HL-60 (cell line): ENCODE results near the gene OR2C1.

Experiments
- DNase-seq, 2 experiments: peaks; one replicate each; pipeline ENCODE4 v3.0.0-alpha.2; 2010 to 2020; ENCODE audit warnings: low read depth in 1 of 2, low spot score in 1 of 2
- H3K27ac ChIP-seq: fragments of 250-450 bp; sonication (Bioruptor Pico); replicated peaks from 2 replicates; pipeline ENCODE4 v1.5.1; 2020; ENCODE audit warnings: mild to moderate bottlenecking, moderate library complexity
- H3K27me3 ChIP-seq: fragments of 250-450 bp; sonication (Bioruptor Pico); 2 replicates; pipeline ENCODE4 v1.5.1; 2021; ENCODE audit warnings: mild to moderate bottlenecking, moderate library complexity; ENCODE audit not compliant: insufficient read depth, poor library complexity, severe bottlenecking
- H3K4me3 ChIP-seq: replicated peaks from 2 replicates; pipeline ENCODE4 v1.5.1; 2011; ENCODE audit warnings: mild to moderate bottlenecking, control low read depth, low read length; ENCODE audit not compliant: insufficient read depth
- GABPA ChIP-seq: IDR thresholded peaks from 2 replicates; pipeline ENCODE4 v1.6.1; 2012; ENCODE audit warnings: low read depth
- POLR2AphosphoS5 ChIP-seq: IDR thresholded peaks from 2 replicates; pipeline ENCODE4 v1.6.1; 2012; ENCODE audit warnings: low read depth
- SPI1 ChIP-seq: IDR thresholded peaks from 2 replicates; pipeline ENCODE4 v1.6.1; 2012; ENCODE audit warnings: low read depth, mild to moderate bottlenecking, borderline replicate concordance
- TF ChIP-seq, protein P1 (sequence below): IDR thresholded peaks from one replicate; pipeline ENCODE4 v1.5.1; 2011; ENCODE audit warnings: low read length, control low read depth, inconsistent platforms; ENCODE audit not compliant: insufficient read depth
- TF ChIP-seq, protein P2 (sequence below): IDR thresholded peaks from 2 replicates; pipeline ENCODE4 v1.6.1; 2012; ENCODE audit warnings: low read depth; ENCODE audit not compliant: insufficient replicate concordance

OR2C1 gene

DNA sequence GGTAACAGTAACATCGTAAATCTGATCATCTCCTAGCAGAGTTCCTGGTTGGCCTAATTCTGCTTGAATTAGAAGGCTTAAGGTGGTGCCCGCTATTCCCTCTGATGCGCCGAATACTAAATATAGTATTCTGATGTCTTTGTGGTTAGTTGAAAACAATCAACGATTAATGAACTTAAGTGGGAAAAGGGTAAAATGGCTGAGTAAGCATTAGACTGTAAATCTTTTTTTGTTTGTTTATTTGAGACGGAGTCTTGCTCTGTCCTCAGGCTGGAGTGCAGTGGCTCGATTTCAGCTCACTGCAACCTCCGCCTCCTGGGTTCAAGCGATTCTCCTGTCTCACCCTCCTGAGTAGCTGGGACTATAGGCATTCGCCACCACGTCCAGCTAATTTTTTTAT is 13.4 kb downstream of the OR2C1 start:
- no peak overlapping the region for H3K4me3 ChIP-seq
- H3K27ac ChIP-seq, result no peak overlapping the region
- DNase-seq, result no peak
- TF ChIP-seq GABPA (no peak), POLR2AphosphoS5 (no peak), SPI1 (no peak)
- TF ChIP-seq, protein P1, sequence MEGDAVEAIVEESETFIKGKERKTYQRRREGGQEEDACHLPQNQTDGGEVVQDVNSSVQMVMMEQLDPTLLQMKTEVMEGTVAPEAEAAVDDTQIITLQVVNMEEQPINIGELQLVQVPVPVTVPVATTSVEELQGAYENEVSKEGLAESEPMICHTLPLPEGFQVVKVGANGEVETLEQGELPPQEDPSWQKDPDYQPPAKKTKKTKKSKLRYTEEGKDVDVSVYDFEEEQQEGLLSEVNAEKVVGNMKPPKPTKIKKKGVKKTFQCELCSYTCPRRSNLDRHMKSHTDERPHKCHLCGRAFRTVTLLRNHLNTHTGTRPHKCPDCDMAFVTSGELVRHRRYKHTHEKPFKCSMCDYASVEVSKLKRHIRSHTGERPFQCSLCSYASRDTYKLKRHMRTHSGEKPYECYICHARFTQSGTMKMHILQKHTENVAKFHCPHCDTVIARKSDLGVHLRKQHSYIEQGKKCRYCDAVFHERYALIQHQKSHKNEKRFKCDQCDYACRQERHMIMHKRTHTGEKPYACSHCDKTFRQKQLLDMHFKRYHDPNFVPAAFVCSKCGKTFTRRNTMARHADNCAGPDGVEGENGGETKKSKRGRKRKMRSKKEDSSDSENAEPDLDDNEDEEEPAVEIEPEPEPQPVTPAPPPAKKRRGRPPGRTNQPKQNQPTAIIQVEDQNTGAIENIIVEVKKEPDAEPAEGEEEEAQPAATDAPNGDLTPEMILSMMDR, result no peak
- TF ChIP-seq, protein P2, sequence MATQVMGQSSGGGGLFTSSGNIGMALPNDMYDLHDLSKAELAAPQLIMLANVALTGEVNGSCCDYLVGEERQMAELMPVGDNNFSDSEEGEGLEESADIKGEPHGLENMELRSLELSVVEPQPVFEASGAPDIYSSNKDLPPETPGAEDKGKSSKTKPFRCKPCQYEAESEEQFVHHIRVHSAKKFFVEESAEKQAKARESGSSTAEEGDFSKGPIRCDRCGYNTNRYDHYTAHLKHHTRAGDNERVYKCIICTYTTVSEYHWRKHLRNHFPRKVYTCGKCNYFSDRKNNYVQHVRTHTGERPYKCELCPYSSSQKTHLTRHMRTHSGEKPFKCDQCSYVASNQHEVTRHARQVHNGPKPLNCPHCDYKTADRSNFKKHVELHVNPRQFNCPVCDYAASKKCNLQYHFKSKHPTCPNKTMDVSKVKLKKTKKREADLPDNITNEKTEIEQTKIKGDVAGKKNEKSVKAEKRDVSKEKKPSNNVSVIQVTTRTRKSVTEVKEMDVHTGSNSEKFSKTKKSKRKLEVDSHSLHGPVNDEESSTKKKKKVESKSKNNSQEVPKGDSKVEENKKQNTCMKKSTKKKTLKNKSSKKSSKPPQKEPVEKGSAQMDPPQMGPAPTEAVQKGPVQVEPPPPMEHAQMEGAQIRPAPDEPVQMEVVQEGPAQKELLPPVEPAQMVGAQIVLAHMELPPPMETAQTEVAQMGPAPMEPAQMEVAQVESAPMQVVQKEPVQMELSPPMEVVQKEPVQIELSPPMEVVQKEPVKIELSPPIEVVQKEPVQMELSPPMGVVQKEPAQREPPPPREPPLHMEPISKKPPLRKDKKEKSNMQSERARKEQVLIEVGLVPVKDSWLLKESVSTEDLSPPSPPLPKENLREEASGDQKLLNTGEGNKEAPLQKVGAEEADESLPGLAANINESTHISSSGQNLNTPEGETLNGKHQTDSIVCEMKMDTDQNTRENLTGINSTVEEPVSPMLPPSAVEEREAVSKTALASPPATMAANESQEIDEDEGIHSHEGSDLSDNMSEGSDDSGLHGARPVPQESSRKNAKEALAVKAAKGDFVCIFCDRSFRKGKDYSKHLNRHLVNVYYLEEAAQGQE, result no peak
- no peaks in the 10 kb centered on the region for H3K27me3 ChIP-seq

DNA sequence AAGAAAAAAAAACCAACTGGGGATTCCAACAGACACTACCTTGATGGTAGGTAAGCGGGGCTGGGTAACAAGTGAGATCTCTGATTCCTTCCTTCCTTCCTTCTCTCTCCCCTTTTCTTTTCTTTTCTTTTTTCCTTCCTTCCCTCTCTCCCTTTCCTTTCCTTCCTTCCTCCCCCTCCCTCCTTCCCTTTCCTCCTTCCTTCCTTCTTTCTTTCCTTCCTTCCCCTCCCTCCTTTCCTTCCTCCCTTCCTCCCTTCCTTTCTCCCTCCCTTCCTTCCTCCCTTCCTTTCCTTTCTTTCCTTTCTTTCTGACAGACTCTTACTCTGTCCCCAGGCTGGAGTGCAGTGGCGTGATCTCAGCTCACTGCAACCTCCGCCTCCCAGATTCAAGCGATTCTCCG is 20.0 kb downstream of the OR2C1 start:
- TF ChIP-seq, protein P2, result no peak
- TF ChIP-seq SPI1 (no peak), POLR2AphosphoS5 (no peak), GABPA (no peak)
- TF ChIP-seq, protein P1, result no peak
- H3K4me3 ChIP-seq, result no peak overlapping the region
- DNase-seq, result no peak

DNA sequence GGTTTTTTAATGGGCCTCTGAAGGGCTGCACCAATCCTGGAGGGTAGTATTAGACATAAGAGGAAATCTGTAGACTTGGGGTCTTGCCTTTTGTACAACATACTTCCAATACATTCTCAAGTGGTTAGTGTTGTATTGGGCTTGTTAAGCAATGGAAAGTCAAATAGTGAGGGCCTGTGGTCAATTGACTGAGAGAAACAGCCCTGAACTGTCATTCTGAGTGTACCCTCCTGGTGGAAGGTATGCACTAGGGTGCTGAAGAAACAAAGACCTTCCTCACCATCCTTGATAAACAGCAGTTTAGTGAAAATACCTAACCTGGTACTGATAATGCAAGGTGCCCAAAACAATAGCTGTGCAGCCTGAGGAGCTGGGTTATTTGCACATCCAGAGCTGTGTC is 22.2 kb downstream of the OR2C1 start:
- no peaks in the 10 kb centered on the region for H3K27me3 ChIP-seq
- TF ChIP-seq, protein P1, result no peak
- TF ChIP-seq, protein P2, result no peak
- no peak for TF ChIP-seq SPI1
- no peak for TF ChIP-seq POLR2AphosphoS5
- TF ChIP-seq GABPA, result no peak
- no peak overlapping the region for H3K27ac ChIP-seq
- no peak overlapping the region for H3K4me3 ChIP-seq
- no peak for DNase-seq

More for the DNA sequence above, 20.0 kb downstream of the OR2C1 start:
- Histone ChIP-seq H3K27ac (no peak overlapping the region), H3K27me3 (no peaks in the 10 kb centered on the region)
